ENCODE results near the gene TBCCD1. TPM values are rescaled to one million over a fixed set of nuclear protein-coding genes. Genes with fewer than 3 reads are reported as not detected.
A peak's percentile ranks its signal among the peaks of the same experiment; 100 is the strongest.

TBCCD1 gene
- total and polyA plus RNA-seq, 2 of the 8 experiments (the other 6 are each of a cell fraction or from before 2014, with no cell fraction given), result 11.3 to 13.9 TPM

GRCh38 chr3:186523022-186523421, 44.1 kb downstream of the TBCCD1 start:
- no peaks in the 10 kb centered on the region; a peak in 1 of 7 replicates for H3K27me3 ChIP-seq (replicated peaks in 1 of 4; ENCODE audit: control insufficient read depth in 3 of 4, extremely low read depth in 1 of 4, insufficient read depth in 3 of 4, low read length in 3 of 4)
- no peak overlapping the region for H2BK120ac ChIP-seq (replicated peaks; ENCODE audit: low read depth, low read length)
- no peaks in the 10 kb centered on the region for H3K4me1 ChIP-seq (replicated peaks in 1 of 4; ENCODE audit: control insufficient read depth in 3 of 4, insufficient read depth in 4 of 4, low read length in 3 of 4)
- no peak overlapping the region for H3K18ac ChIP-seq (ENCODE audit: extremely low read depth, low read length)
- H3K14ac ChIP-seq (ENCODE audit: insufficient read length), result no peak overlapping the region
- no peak overlapping the region for H3K4me2 ChIP-seq (ENCODE audit: insufficient read depth in 1 of 2, low read depth in 2 of 2, low read length in 2 of 2)
- no peak overlapping the region for H3K4me3 ChIP-seq (ENCODE audit: extremely low read depth in 1 of 4, insufficient read depth in 2 of 4, low read depth in 3 of 4, low read length in 4 of 4)
- no peak overlapping the region for H4K91ac ChIP-seq (replicated peaks; ENCODE audit: insufficient read length, low read length)
- H3K9me3 ChIP-seq (ENCODE audit: insufficient read depth in 2 of 2, low read depth in 1 of 2, low read length in 1 of 2), result no peaks in the 10 kb centered on the region
- no peaks in the 10 kb centered on the region for H3K36me3 ChIP-seq (ENCODE audit: control insufficient read depth in 2 of 4, insufficient read depth in 4 of 4, low read length in 3 of 4)
- H4K8ac ChIP-seq (ENCODE audit: extremely low read depth, insufficient read depth, low read length), result no peak overlapping the region
- H2AK5ac ChIP-seq (ENCODE audit: low read depth, low read length), result no peak overlapping the region
- no peak overlapping the region for H3K23ac ChIP-seq (ENCODE audit: insufficient read length)
- no peak overlapping the region for H3K27ac ChIP-seq (ENCODE audit: low read depth, low read length)
- FAIRE-seq (no peak), DNase-seq (ENCODE audit: low read depth in 1 of 2, low spot score in 2 of 2) (peak in 1 of 2 experiments; percentile 27)
- no peak overlapping the region for H2BK5ac ChIP-seq (ENCODE audit: low read depth, low read length)
- no peak overlapping the region for H2AFZ ChIP-seq (ENCODE audit: low read length)
- H2BK15ac ChIP-seq (ENCODE audit: low read length), result no peak overlapping the region
- ChIA-PET CTCF (ENCODE audit: partially characterized antibody) (interaction anchor here (1.5 kb wide), 1 partner anchor 17 kb away, joined by 5 read pairs; no protein-coding TSS in a partner anchor), POLR2A (ENCODE audit: partially characterized antibody) (interaction anchor here (0.6 kb wide), 1 partner anchor 426 kb away, joined by 3 read pairs; no protein-coding TSS in a partner anchor)
- no peak overlapping the region for H4K5ac ChIP-seq (ENCODE audit: insufficient read length, low read depth, low read length)
- H3K4ac ChIP-seq (replicated peaks; ENCODE audit: insufficient read length, low read depth, low read length), result no peak overlapping the region
- 75% methylated on average over 6 of the region's 6 CpGs; no CpG with 5 or more reads in 1 of the 2 experiments for WGBS, 2 experiments (ENCODE audit: extremely low coverage in 1 of 2, insufficient coverage in 1 of 2, insufficient read length in 1 of 2, insufficient replicate concordance in 2 of 2, low coverage in 1 of 2, low lambda C conversion rate in 2 of 2, missing lambda C conversion rate in 1 of 2)
- H3K79me2 ChIP-seq (ENCODE audit: control insufficient read depth in 1 of 2, insufficient read depth in 2 of 2, low read length in 2 of 2), result no peaks in the 10 kb centered on the region
- no peak overlapping the region for H2BK20ac ChIP-seq (ENCODE audit: low read length)
- no peak for TF ChIP-seq SP1 (IDR thresholded peaks at IDR 0.05; ENCODE audit: low read depth, low read length)
- no peak for TF ChIP-seq RAD21 (IDR thresholded peaks at IDR 0.05 in 1 of 2, conservative IDR thresholded peaks at IDR 0.05 in 1 of 2; ENCODE audit: low read depth in 2 of 2, low read length in 2 of 2)
- TF ChIP-seq FOSL1 (IDR thresholded peaks at IDR 0.05; ENCODE audit: insufficient read depth, low read depth, low read length), result no peak
- no peak for TF ChIP-seq USF2 (IDR thresholded peaks at IDR 0.05; ENCODE audit: low read length)
- no peak for TF ChIP-seq GTF2F1 (IDR thresholded peaks at IDR 0.05; ENCODE audit: borderline replicate concordance, low read depth, low read length)
- no peak overlapping the region for H3K9ac ChIP-seq (replicated peaks in 1 of 4; ENCODE audit: extremely low read depth in 1 of 4, low read depth in 3 of 4, low read length in 3 of 4)
- no peak overlapping the region for H3K56ac ChIP-seq (replicated peaks; ENCODE audit: insufficient read length, low read depth, low read length)
- peaks cover 2% of the 10 kb centered on the region; the same call in 1 of the 2 replicates for H3K23me2 ChIP-seq (ENCODE audit: low read depth, low read length)
- no peaks in the 10 kb centered on the region for H3K79me1 ChIP-seq (ENCODE audit: low read depth, low read length)
- H2BK12ac ChIP-seq (ENCODE audit: low read depth, low read length), result no peak overlapping the region
- H4K20me1 ChIP-seq (replicated peaks in 1 of 2; ENCODE audit: control insufficient read depth in 1 of 2, insufficient read depth in 2 of 2, low read length in 2 of 2), result no peaks in the 10 kb centered on the region
